CD4-positive, CD25-positive, alpha-beta regulatory T cell (primary cell): ENCODE measurements around the gene SMG1. TPM values are rescaled to one million over a fixed set of nuclear protein-coding genes. Genes with fewer than 3 reads are reported as not detected.

Experiments
- ATAC-seq, 2 donors: fragments of 150-1000 bp; cut with Tn5 transposase; one replicate each; pipeline ENCODE4 v1.10.0; 2021; ENCODE audit warnings: low read depth in 2 of 2, moderate number of reproducible peaks in 2 of 2, moderate library complexity in 1 of 2
- DNase-seq, 3 donors: peaks; one replicate each; pipeline versions ENCODE4 v3.0.0 to v3.0.0-alpha.2; 2012 to 2022; ENCODE audit warnings: mixed read lengths in 1 of 3
- H3K27ac ChIP-seq: one replicate; pipeline ENCODE4 v1.7.0; 2013; ENCODE audit warnings: mild to moderate bottlenecking, low read length; ENCODE audit not compliant: insufficient read depth, poor library complexity, severe bottlenecking
- H3K27me3 ChIP-seq: one replicate; pipeline ENCODE4 v1.7.0; 2013; ENCODE audit warnings: low read length; ENCODE audit not compliant: control insufficient read depth, insufficient read depth
- H3K36me3 ChIP-seq: one replicate; pipeline ENCODE4 v1.7.0; 2013; ENCODE audit warnings: mild to moderate bottlenecking, low read length, moderate library complexity; ENCODE audit not compliant: control insufficient read depth, insufficient read depth
- H3K4me1 ChIP-seq: 2 replicates; pipeline ENCODE4 v1.7.0; 2013; ENCODE audit warnings: mild to moderate bottlenecking, low read length; ENCODE audit not compliant: insufficient read depth, control insufficient read depth, poor library complexity, severe bottlenecking
- H3K4me3 ChIP-seq: one replicate; pipeline ENCODE4 v1.7.0; 2013; ENCODE audit warnings: low read depth, mild to moderate bottlenecking, low read length, moderate library complexity
- H3K9me3 ChIP-seq, 2 experiments: 1 replicate in 1 of 2; 2 replicates in 1 of 2; pipeline ENCODE4 v1.7.0; 2013; ENCODE audit warnings: low read length in 2 of 2, mild to moderate bottlenecking in 1 of 2, moderate library complexity in 1 of 2; ENCODE audit not compliant: control insufficient read depth in 2 of 2
- H3K27ac Mint-ChIP-seq, 3 donors: one replicate each; pipeline ENCODE4 v1.8.0; 2020 to 2022; ENCODE audit warnings: mild to moderate bottlenecking in 3 of 3, mixed read lengths in 3 of 3, moderate library complexity in 2 of 3
- H3K27me3 Mint-ChIP-seq: one replicate; pipeline ENCODE4 v1.8.0; 2022; ENCODE audit warnings: mild to moderate bottlenecking, mixed read lengths
- H3K36me3 Mint-ChIP-seq: one replicate; pipeline ENCODE4 v1.8.0; 2020; ENCODE audit warnings: mixed read lengths
- H3K4me1 Mint-ChIP-seq, 4 donors: one replicate each; pipeline ENCODE4 v1.8.0; 2020 to 2022; ENCODE audit warnings: mixed read lengths in 4 of 4, mild to moderate bottlenecking in 1 of 4
- H3K4me3 Mint-ChIP-seq, 4 donors: one replicate each; pipeline ENCODE4 v1.8.0; 2020 to 2022; ENCODE audit warnings: mild to moderate bottlenecking in 4 of 4, mixed read lengths in 4 of 4, moderate library complexity in 3 of 4
- H3K9me3 Mint-ChIP-seq, 7 donors: one replicate each; pipeline ENCODE4 v1.8.0; 2020 to 2022; ENCODE audit warnings: mixed read lengths in 7 of 7, mild to moderate bottlenecking in 3 of 7, moderate library complexity in 2 of 7
- polyA plus RNA-seq, 4 donors: library from polyadenylated mRNA; unstranded; fragments of 300-500 nt; fragmentation: Illumina TruSeq; gene quantifications; one replicate each; pipeline ENCODE4 v1.2.3, GENCODE V29; 2021
- total RNA-seq: library from RNA; stranded (reverse); gene quantifications from one replicate; pipeline ENCODE4 v1.2.3, GENCODE V29; 2022

The SMG1 gene
- total and polyA plus RNA-seq, 5 donors from 2014 or later, result 9.2 to 200 (median 11.8) TPM

- Mint-ChIP-seq H3K4me1 (peaks cover 33 to 55% (median 43%) of the 10 kb centered on the region in 4 donors), H3K27me3 (no peaks in the 10 kb centered on the region)
- peak overlapping the region; percentile 64 for H3K27ac ChIP-seq
Measured at GRCh38 chr16:18803569-18804462, 122.4 kb downstream of the SMG1 start.

DNA sequence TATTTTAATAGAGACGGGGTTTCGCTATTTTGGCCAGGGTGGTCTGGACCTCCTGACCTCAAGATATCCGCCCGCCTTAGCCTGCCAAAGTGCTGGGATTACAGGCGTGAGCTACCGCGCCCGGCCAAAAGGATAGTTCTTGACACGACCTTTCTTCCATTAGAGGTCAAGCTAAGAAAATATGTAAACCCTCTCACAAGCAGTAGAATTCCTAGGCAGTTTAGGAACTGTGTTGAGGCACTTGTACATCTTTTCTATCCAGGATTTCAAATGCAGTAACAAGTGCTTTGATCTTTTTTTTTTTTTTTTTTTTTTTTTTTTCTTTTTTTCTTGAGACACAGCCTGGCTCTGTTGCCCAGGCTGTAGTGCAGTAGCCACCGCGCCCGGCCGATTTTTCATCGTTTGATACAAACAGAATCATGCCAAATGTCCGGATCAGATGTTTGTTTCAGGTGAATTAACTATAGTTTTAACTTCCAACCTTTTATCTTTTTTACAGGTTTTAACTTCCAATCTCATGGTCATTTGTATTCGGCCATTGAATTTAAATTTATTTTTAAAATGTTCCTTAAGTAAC lies 123.4 kb downstream of the SMG1 start:
- Mint-ChIP-seq H3K36me3 (peaks cover 8% of the 10 kb centered on the region), H3K4me3 (peak overlapping the region; percentile 24 to 99 (median 96)), H3K4me1 (peaks cover 31 to 61% (median 49%) of the 10 kb centered on the region in 4 donors), H3K27ac (peak overlapping the region in 2 of 3 donors; percentile 38 to 97), H3K9me3 (no peaks in the 10 kb centered on the region), H3K27me3 (no peaks in the 10 kb centered on the region)
- Histone ChIP-seq H3K9me3 (no peaks in the 10 kb centered on the region), H3K4me3 (peak overlapping the region; percentile 70), H3K27ac (peak overlapping the region; percentile 64), H3K27me3 (no peaks in the 10 kb centered on the region), H3K4me1 (peaks cover 62% of the 10 kb centered on the region), H3K36me3 (peaks cover 4% of the 10 kb centered on the region)
- ATAC-seq (no peak), DNase-seq (no peak)

More at GRCh38 chr16:18803569-18804462, 122.4 kb downstream of the SMG1 start:
- DNase-seq, result peak in 1 of 3 donors; percentile 78
- Histone ChIP-seq H3K27me3 (no peaks in the 10 kb centered on the region), H3K4me3 (peak overlapping the region; percentile 70), H3K9me3 (no peaks in the 10 kb centered on the region), H3K4me1 (peaks cover 56% of the 10 kb centered on the region), H3K36me3 (peaks cover 7% of the 10 kb centered on the region)
- Mint-ChIP-seq H3K4me3 (peak overlapping the region; percentile 72 to 99 (median 77)), H3K36me3 (peaks cover 13% of the 10 kb centered on the region), H3K27ac (peak overlapping the region; percentile 73 to 93 (median 88)), H3K9me3 (no peaks in the 10 kb centered on the region)
- ATAC-seq, result no peak

DNA sequence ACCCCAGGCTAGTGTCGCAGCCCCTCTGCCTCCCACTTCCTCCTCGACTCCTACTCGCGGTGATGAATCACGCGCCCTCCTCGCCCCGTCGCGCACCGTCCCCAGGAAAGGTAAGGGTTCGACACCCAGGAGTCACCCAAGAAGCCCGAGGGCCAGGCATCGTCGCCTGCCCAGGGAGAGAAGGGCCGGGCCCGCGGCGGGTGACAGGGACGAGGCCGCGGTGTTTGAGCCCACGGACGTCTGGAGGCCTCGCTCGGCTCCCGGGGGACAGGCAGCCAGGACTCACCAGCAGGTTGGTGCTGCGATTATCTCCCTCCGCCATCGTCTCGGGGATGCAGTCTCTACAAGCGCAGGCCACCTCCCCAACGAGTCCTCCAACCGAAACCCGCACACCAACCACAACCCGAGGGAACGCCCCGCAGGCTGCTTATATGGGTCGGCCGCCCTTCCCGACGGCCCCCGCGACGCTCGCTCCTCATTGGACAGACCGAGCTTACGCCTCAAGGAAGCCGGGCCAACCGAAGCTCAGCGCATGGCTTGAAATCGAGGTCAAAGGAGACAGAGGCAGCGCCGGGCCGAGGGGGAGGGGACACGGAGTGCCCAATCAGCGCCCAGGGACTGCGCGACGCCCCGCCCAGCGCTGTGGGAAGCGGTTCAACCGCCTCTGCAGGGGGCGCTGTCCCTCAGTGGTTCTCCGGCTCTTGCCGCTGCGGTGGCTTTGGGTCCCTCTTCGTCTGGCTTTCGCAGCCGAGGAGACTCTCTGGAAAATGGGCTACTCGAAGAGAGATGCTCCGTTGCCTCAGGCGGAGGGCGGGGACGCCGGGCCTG lies 124.8 kb downstream of the SMG1 start, which contains the start of gene ARL6IP1:
Gene ARL6IP1, minus strand, starts transcription at position 405 of the 828 bp plus-strand sequence. Its CDS starts 83 bp downstream, at position 322.
- Mint-ChIP-seq H3K4me1 (peaks cover 37 to 69% (median 53%) of the 10 kb centered on the region in 4 donors), H3K4me3 (peak within 1 kb of the TSS; percentile 95 to 99 (median 96)), H3K27me3 (no peaks in the 10 kb centered on the region), H3K9me3 (no peaks in the 10 kb centered on the region), H3K36me3 (peaks cover 15% of the 10 kb centered on the region), H3K27ac (peak within 1 kb of the TSS; percentile 97 to 98 (median 97))
- Histone ChIP-seq H3K27me3 (no peaks in the 10 kb centered on the region), H3K4me3 (peak within 1 kb of the TSS; percentile 86), H3K4me1 (peaks cover 65% of the 10 kb centered on the region), H3K36me3 (peaks cover 13% of the 10 kb centered on the region), H3K27ac (peak within 1 kb of the TSS; percentile 84), H3K9me3 (no peaks in the 10 kb centered on the region)
- DNase-seq (peak; percentile 98 to 100 (median 99)), ATAC-seq (peak; percentile 93 to 96)

DNA sequence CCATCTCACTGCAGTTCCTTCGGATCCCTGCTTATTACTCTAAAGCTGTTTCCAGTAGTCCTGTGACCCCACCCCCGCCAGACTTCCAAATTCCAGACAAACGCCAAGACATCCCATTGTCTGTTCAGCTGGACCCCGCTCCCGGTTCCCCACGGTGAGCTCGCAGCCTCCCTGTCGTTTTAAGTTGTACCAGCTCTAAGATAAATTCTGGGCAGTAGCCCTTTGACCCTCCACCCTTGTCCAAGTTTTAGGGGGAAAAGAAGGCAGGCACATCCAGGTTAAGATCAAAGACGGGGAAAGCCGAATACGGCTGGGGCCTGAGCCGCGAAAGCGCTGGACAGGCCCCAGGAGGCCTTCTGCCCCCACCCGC lies 125.4 kb downstream of the SMG1 start:
- no peaks in the 10 kb centered on the region for H3K9me3 Mint-ChIP-seq
- H3K4me1 ChIP-seq, result peaks cover 65% of the 10 kb centered on the region
- peaks cover 18% of the 10 kb centered on the region for H3K36me3 Mint-ChIP-seq
- no peaks in the 10 kb centered on the region for H3K27me3 ChIP-seq
- H3K4me1 Mint-ChIP-seq, result peaks cover 31 to 72% (median 56%) of the 10 kb centered on the region in 4 donors
- H3K27ac ChIP-seq, result peak overlapping the region; percentile 84
- no peaks in the 10 kb centered on the region for H3K27me3 Mint-ChIP-seq
- no peaks in the 10 kb centered on the region for H3K9me3 ChIP-seq
- H3K27ac Mint-ChIP-seq, result peak overlapping the region; percentile 97 to 98 (median 97)
- peaks cover 19% of the 10 kb centered on the region for H3K36me3 ChIP-seq
- DNase-seq, result no peak
- peak overlapping the region; percentile 86 for H3K4me3 ChIP-seq
- H3K4me3 Mint-ChIP-seq, result peak overlapping the region; percentile 95 to 99 (median 96)
- no peak for ATAC-seq

DNA sequence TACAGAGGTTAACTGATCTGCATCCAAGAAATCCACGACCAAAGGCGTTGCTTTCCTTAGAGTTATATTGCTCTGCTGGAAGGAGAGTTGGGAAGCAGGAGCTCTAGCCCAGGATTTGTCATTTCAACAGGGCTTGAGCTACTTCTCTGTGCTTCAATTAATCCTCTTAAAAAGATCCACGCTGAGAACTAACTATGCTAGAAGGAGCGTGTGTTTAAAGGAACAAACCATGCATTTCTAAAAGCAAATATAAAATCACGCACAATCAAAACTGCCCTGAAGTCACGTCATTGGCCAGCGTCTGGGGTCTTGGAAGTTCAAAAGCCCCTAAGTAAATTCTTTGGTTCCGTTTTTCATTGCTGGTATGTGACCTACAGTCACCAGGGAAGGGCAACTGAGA lies 125.9 kb downstream of the SMG1 start:
- H3K4me1 Mint-ChIP-seq, result peaks cover 27 to 72% (median 55%) of the 10 kb centered on the region in 4 donors
- Histone ChIP-seq H3K4me1 (peaks cover 65% of the 10 kb centered on the region), H3K4me3 (peak overlapping the region; percentile 86), H3K27me3 (no peaks in the 10 kb centered on the region), H3K9me3 (no peaks in the 10 kb centered on the region), H3K36me3 (peaks cover 21% of the 10 kb centered on the region), H3K27ac (peak overlapping the region; percentile 84)
- H3K27me3 Mint-ChIP-seq, result no peaks in the 10 kb centered on the region
- peaks cover 21% of the 10 kb centered on the region for H3K36me3 Mint-ChIP-seq
- no peaks in the 10 kb centered on the region for H3K9me3 Mint-ChIP-seq
- peak overlapping the region; percentile 95 to 99 (median 96) for H3K4me3 Mint-ChIP-seq
- H3K27ac Mint-ChIP-seq, result peak overlapping the region; percentile 69 to 98 (median 97)
- DNase-seq, result no peak
- ATAC-seq, result no peak

GRCh38 chr16:18799500-18799899 lies 126.7 kb downstream of the SMG1 start:
- H3K4me3 ChIP-seq, result peak overlapping the region; percentile 86
- H3K9me3 Mint-ChIP-seq, result no peaks in the 10 kb centered on the region
- peaks cover 59% of the 10 kb centered on the region for H3K4me1 ChIP-seq
- peak overlapping the region in 2 of 3 donors; percentile 63 to 97 for H3K27ac Mint-ChIP-seq
- DNase-seq (no peak), ATAC-seq (no peak)
- no peaks in the 10 kb centered on the region for H3K27me3 Mint-ChIP-seq
- H3K36me3 Mint-ChIP-seq, result peaks cover 21% of the 10 kb centered on the region
- H3K4me1 Mint-ChIP-seq, result peaks cover 27 to 70% (median 52%) of the 10 kb centered on the region in 4 donors
- no peaks in the 10 kb centered on the region for H3K9me3 ChIP-seq
- no peak overlapping the region for H3K27ac ChIP-seq
- peak overlapping the region; percentile 95 to 99 (median 96) for H3K4me3 Mint-ChIP-seq
- H3K27me3 ChIP-seq, result no peaks in the 10 kb centered on the region
- H3K36me3 ChIP-seq, result peaks cover 29% of the 10 kb centered on the region

- Mint-ChIP-seq H3K27me3 (no peaks in the 10 kb centered on the region), H3K4me1 (peaks cover 24 to 54% (median 41%) of the 10 kb centered on the region in 4 donors), H3K27ac (peak overlapping the region in 1 of 3 donors; percentile 0), H3K4me3 (peak overlapping the region in 1 of 4 donors; percentile 77), H3K9me3 (no peaks in the 10 kb centered on the region), H3K36me3 (peaks cover 29% of the 10 kb centered on the region)
- no peak overlapping the region for H3K27ac ChIP-seq
- H3K36me3 ChIP-seq, result peaks cover 43% of the 10 kb centered on the region
- H3K27me3 ChIP-seq, result no peaks in the 10 kb centered on the region
- no peaks in the 10 kb centered on the region for H3K9me3 ChIP-seq
- peak overlapping the region; percentile 16 for H3K4me3 ChIP-seq
- peaks cover 43% of the 10 kb centered on the region for H3K4me1 ChIP-seq
- ATAC-seq (no peak), DNase-seq (no peak)
Measured at GRCh38 chr16:18797746-18798145, 128.5 kb downstream of the SMG1 start.
